ENCODE measurements around the gene RIOK3.
"Not testable (repeated sequence)": the region's sequence is repeated elsewhere in the genome, so short reads cannot be mapped to it uniquely, and the experiment has no call there.

The RIOK3 gene

GRCh38 chr18:23451491-23451890 lies 1.6 kb upstream of the RIOK3 start:
- no peak for DNase-seq

GRCh38 chr18:23452347-23452727 lies 750 bp upstream of the RIOK3 start:
- no peak for DNase-seq

- no peak for DNase-seq
Measured at GRCh38 chr18:23453680-23454058, 582 bp downstream of the RIOK3 start.

- DNase-seq, result no peak
Measured at GRCh38 chr18:23456835-23457234, 3.7 kb downstream of the RIOK3 start.

GRCh38 chr18:23458830-23459529 lies 5.9 kb downstream of the RIOK3 start:
- no peak for DNase-seq

- DNase-seq, result no peak
Measured at GRCh38 chr18:23459530-23459921, 6.4 kb downstream of the RIOK3 start.

GRCh38 chr18:23460285-23461273 lies 7.5 kb downstream of the RIOK3 start:
- no peak for DNase-seq

- no peak for DNase-seq
Measured at GRCh38 chr18:23462876-23463275, 9.8 kb downstream of the RIOK3 start.

- no peak for DNase-seq
Measured at GRCh38 chr18:23468753-23469459, 15.8 kb downstream of the RIOK3 start.

- no peak for DNase-seq
Measured at GRCh38 chr18:23470620-23471387, 17.7 kb downstream of the RIOK3 start.

- DNase-seq, result no peak
Measured at GRCh38 chr18:23471486-23471885, 18.4 kb downstream of the RIOK3 start.

GRCh38 chr18:23479829-23480505 lies 26.9 kb downstream of the RIOK3 start:
- no peak for DNase-seq

- DNase-seq, result no peak
Measured at GRCh38 chr18:23484561-23485182, 31.6 kb downstream of the RIOK3 start.

GRCh38 chr18:23485386-23485785 lies 32.3 kb downstream of the RIOK3 start:
- DNase-seq, result no peak

- DNase-seq, result no peak
Measured at GRCh38 chr18:23487738-23488570, 34.9 kb downstream of the RIOK3 start.

- DNase-seq, result not testable (repeated sequence)
Measured at GRCh38 chr18:23489586-23489985, 36.5 kb downstream of the RIOK3 start.

- no peak for DNase-seq
Measured at GRCh38 chr18:23493654-23494053, 40.6 kb downstream of the RIOK3 start.

- no peak for DNase-seq
Measured at GRCh38 chr18:23494992-23495391, 41.9 kb downstream of the RIOK3 start.

GRCh38 chr18:23495723-23496440 lies 42.8 kb downstream of the RIOK3 start:
- no peak for DNase-seq

- DNase-seq, result no peak
Measured at GRCh38 chr18:23498117-23498516, 45.0 kb downstream of the RIOK3 start.

All from amniotic stem cell (primary cell).